Islet of Langerhans (tissue), 1 donor: ENCODE measurements around the gene ZNF22.
"Not testable (repeated sequence)": the region's sequence is repeated elsewhere in the genome, so short reads cannot be mapped to it uniquely, and the experiment has no call there.

Experiments used
- FAIRE-seq: peaks from one replicate; lab custom pipeline; 2011; peaks lifted over from hg19 to GRCh38; lab: Jason Lieb, UNC

ZNF22 gene

GRCh38 chr10:44991571-44991970 is 9.2 kb upstream of the ZNF22 start:
- FAIRE-seq, result no peak

DNA sequence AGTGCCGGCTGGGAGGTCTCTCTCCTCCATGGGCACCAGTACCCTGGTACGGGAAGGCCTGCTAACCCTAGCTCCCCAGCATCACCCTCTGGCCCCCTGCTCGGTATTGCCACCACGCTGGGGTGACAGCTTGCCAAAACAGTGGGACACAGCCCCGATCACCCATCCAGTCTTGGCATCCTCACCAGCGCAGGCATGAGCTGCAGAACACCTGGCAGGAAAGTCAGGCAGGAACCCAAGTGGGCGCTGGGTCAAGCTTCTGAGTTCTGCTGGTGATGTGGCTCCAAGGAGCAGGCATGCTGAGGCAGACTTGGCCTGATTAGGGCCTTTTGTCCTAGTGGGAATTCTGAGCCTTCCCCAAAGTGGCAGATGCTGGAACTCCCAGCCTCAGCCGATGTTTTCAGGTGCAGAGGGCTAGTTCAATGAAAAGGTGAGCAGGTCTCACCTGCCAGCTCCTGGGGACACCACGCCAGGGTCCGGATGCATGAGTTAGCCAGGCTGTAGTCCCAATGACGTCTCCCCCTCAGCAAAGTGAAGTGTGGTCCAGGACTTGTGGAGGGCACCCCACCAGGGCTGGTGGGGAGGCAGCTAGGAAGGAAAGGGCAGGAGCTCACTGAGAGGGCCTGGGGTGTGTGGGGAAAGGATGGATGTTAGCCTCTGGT is 8.5 kb upstream of the ZNF22 start:
- FAIRE-seq, result no peak

GRCh38 chr10:44992732-44993225 is 7.9 kb upstream of the ZNF22 start:
- no peak for FAIRE-seq

DNA sequence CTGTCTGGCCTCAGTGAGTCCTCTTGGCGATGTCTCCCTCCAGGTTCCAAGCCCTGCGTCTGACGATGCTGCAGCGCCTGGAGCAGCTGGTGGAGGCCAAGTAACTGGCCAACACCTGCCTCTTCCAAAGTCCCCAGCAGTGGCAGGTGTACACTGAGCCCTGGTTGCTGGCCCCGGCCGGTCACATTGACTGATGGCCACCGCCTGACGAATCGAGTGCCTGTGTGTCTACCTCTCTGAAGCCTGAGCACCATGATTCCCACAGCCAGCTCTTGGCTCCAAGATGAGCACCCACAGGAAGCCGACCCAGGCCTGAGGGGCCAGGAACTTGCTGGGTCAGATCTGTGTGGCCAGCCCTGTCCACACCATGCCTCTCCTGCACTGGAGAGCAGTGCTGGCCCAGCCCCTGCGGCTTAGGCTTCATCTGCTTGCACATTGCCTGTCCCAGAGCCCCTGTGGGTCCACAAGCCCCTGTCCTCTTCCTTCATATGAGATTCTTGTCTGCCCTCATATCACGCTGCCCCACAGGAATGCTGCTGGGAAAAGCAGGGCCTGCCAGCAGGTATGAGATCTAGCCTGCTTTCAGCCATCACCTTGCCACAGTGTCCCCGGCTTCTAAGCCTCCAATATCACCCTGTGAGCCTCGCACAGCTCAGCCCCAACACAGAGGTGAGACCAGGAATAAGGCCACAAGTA is 7.3 kb upstream of the ZNF22 start:
- no peak for FAIRE-seq

- no peak for FAIRE-seq
These were observed 6.6 kb upstream of the ZNF22 start for GRCh38 chr10:44993922-44994751.

GRCh38 chr10:44994752-44995530 is 5.8 kb upstream of the ZNF22 start:
- no peak for FAIRE-seq

DNA sequence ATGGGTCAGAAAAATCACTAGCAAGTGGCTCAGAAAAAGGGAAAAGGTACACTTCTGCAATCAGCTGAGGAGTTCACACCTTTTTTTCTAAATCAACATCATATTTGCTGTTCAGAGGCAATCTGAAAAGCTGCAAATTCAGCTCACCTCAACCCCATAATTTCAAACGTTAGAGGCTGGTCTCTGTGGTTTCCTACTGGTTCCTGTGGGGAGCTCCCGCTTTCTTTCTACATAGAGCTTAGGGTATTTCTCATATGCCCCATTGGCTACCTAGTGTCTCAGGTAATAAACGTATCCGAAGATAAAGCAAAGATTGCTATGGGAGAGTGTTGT is 5.2 kb upstream of the ZNF22 start:
- no peak for FAIRE-seq

DNA sequence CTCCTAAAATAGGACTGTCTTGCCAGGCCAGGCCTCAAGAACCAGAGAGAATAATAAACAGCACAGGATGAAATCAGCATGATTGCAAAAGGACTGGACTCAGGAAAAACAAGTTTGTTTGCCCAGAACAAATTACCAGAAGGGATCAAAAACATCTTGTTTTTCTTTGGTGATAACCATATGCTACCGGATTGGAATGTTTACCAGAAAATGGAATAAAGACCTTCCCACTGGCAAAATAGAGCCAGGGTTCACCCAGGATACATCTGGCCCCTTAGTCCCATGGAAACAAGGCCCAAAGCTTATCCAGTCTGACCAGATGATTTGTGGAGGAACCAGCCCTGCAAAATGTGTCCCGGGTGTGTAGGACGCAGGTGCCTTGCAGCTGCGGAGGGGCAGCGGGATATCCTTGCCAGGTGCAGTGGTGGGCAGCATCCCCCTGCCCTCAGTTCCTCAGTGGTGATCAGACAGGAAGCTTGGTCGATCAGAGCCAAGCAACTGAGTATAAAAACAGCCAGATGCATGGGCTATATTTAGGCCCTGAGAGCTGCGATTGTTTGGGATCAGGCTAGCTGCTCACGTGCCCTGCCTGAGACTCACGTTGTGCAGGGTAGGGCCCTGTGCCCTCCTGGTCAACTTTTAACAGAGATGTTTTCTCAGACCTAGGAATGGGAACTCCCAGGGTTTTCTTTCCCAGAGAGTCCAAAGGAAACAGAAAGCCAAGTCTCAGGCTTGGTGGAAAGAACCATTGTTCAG is 4.6 kb upstream of the ZNF22 start:
- peak; percentile 81 for FAIRE-seq

DNA sequence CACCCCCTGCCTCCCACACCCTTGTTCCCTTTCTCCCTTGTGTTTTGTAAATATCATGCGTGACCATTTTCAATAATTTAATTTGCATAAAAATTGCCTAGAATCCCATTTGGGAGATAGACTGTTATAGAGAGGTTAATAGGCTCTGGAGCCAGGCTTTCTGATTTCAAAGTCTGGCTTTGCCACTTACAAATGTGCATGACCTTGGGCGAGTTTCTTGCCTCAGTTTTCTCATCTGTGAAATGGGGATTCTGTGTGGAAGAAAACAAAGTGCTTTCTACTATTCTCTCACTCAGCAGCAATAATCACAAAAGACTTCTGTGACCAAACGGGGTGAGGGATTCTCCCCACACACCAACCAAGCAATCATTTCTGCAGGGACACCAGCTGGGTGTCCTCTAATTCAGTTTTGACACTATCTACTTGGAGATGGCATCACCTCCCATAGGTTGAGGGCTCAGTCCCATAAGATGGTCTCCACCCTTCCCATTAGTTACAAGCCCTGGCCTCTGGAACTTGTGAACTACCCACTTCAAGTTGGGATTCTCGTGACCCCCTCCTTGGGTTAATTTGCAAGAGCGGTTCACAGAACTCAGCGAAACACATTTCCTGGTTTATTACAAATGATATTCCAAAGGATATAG is 3.5 kb upstream of the ZNF22 start:
- no peak for FAIRE-seq

DNA sequence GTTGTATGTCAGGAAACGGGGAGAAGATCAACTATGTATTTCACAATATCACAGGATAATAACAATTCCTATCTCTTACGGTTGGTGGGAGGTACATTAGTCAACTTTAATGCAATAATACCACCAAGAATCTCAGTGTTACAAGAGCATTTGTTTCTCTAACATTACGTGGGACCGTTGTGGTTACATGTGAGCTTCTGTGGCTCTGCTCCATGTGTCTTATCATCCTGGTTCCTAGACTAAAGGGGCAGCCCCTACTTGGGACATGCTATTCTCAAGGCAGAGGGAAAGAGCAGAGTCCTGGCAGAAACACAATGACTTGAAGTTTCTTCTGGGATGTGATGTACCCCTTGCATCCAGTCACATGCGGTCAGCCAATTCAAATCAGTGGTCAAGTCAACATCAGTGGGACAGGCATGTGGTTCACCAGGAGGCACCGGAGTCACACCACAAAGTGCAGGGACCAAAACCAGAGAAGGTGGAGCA is 2.5 kb upstream of the ZNF22 start:
- FAIRE-seq, result no peak

- no peak for FAIRE-seq
These were observed 478 bp upstream of the ZNF22 start for GRCh38 chr10:45000138-45000751.

GRCh38 chr10:45001381-45002148 is 842 bp downstream of the ZNF22 start:
- FAIRE-seq, result peak; percentile 93

DNA sequence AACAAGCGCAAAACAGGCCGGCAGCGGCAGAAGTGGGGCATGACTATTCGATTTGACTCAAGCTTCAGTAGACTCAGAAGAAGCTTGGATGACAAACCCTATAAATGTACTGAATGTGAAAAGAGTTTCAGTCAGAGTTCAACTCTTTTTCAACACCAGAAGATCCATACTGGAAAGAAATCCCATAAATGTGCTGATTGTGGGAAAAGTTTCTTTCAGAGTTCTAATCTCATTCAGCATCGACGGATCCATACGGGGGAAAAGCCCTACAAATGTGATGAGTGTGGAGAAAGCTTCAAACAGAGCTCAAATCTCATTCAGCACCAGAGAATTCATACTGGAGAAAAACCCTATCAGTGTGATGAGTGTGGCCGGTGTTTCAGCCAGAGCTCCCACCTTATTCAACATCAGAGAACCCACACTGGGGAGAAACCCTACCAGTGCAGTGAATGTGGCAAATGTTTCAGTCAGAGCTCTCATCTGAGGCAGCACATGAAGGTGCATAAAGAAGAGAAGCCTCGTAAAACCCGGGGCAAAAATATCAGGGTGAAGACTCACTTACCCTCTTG is 2.8 kb downstream of the ZNF22 start:
- FAIRE-seq, result no peak

- FAIRE-seq, result no peak
These were observed 3.9 kb downstream of the ZNF22 start for GRCh38 chr10:45004661-45005060.

DNA sequence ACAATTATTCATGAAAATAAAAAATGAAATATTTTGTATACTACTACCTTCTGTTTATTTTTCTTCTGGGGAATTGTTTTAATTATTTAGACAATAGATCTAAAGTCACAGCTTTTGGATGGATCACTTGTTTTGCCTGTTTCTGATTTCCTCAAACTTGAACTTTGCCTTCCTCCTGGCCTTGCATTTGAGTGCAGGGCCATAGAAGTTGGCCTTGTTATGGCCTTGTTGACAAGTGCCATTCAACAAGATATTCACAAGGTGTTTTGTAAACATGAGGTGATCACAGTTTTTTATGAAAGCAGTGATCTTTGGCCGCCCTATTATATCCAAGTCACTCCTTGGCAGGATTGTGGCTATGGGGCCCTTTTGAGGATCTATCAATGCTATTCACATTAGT is 4.6 kb downstream of the ZNF22 start:
- FAIRE-seq, result peak; percentile 24

GRCh38 chr10:45006276-45007030 is 5.7 kb downstream of the ZNF22 start:
- no peak for FAIRE-seq

- FAIRE-seq, result peak; percentile 98
These were observed 7.9 kb downstream of the ZNF22 start for GRCh38 chr10:45008524-45009161.

- FAIRE-seq, result not testable (repeated sequence)
These were observed 13.8 kb downstream of the ZNF22 start for GRCh38 chr10:45014557-45014956.
